ENCODE results near the gene NTM.
A peak's percentile ranks its signal among the peaks of the same experiment; 100 is the strongest.

The NTM gene

DNA sequence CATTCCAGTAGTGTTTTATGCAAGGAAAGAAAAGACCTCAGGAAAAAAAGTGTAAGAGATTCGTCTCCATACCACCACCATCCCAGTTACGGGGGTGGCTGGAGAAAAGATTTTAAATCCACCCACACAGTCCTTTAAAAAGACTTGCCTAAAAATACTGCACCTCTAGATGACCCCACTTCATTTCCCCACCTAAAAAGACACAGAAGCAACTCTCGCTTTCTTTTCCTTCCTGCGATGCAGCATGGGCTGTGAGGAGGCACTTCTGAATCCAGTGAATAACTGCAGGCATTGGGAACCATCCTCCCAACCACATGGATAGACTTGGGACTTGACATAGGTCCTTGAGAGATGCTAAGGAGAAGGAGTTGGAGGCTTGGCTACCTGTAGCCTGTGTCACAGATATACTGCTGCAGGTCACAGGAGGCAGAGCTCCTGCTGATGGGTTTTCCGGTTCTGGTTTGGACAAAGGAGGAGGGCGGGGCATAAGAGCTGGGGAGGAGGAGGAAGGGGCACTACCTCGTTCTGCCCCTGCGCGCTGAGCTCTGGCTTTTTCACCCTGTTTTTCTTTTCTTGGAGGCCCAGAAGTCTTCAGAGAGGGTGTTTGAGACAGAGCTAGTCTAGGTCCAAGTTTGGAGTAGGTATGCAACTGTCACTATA is 285.9 kb downstream of the NTM start:
- Histone ChIP-seq H3K4me3 (ENCODE audit: low read length) (peak overlapping the region; percentile 51; the same call in 1 of the 2 replicates), H3K4me1 (ENCODE audit: insufficient read depth, low read length) (peaks cover 39% of the 10 kb centered on the region; the same call in 1 of the 2 replicates), H3K9me3 (ENCODE audit: insufficient read depth, low read depth, low read length) (no peaks in the 10 kb centered on the region), H3K36me3 (ENCODE audit: insufficient read depth, low read depth, low read length) (no peaks in the 10 kb centered on the region), H3K27ac (ENCODE audit: low read length) (peak overlapping the region; percentile 74), H3K27me3 (ENCODE audit: insufficient read depth, low read length) (no peaks in the 10 kb centered on the region), H3K9ac (ENCODE audit: low read depth, low read length) (peak overlapping the region; percentile 70; the same call in 1 of the 2 replicates)

DNA sequence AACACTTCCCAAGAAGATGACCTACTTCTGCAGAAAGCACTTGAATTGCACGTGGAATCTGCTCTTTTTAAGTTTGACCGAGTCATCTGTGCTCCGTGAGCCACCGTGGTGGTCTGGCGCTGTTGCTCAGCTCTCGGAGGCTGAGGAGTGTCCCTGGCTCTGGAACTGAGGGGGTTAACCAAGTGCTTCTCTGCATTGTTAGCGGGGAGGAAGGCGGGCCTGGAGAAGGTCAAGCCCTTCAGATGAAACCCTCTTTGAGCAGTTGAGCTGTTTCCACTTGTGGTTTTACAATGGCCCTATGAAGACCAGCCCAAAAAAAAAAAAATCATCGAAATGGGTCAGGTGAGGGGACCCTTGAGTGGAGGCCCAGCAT is 286.4 kb downstream of the NTM start:
- Histone ChIP-seq H3K4me1 (ENCODE audit: insufficient read depth, low read length) (peaks cover 39% of the 10 kb centered on the region; the same call in 1 of the 2 replicates), H3K36me3 (ENCODE audit: insufficient read depth, low read depth, low read length) (no peaks in the 10 kb centered on the region), H3K4me3 (ENCODE audit: low read length) (peak overlapping the region; percentile 51; the same call in 1 of the 2 replicates), H3K27me3 (ENCODE audit: insufficient read depth, low read length) (no peaks in the 10 kb centered on the region), H3K27ac (ENCODE audit: low read length) (peak overlapping the region; percentile 74), H3K9me3 (ENCODE audit: insufficient read depth, low read depth, low read length) (no peaks in the 10 kb centered on the region), H3K9ac (ENCODE audit: low read depth, low read length) (peak overlapping the region; percentile 70; the same call in 1 of the 2 replicates)

DNA sequence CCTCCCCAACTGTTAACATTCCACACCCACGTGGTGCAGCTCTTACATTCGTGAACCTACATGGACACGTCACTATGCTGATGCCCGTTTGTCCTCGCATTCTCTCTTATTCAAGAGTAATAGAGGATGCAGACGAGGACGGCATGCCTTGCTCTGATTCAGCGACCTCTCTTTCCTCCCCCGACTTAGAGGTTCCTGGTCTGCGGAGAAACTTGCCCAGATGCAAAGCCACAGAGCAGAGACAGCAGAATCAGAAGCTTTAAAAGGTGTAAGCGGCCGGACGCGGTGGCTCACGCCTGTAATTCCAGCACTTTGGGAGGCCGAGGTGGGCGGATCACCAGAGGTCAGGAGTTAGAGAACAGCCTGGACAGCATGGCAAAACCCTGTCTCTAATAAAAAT is 288.0 kb downstream of the NTM start:
- no peaks in the 10 kb centered on the region for H3K36me3 ChIP-seq (ENCODE audit: insufficient read depth, low read depth, low read length)
- H3K4me1 ChIP-seq (ENCODE audit: insufficient read depth, low read length): peaks cover 41% of the 10 kb centered on the region; the same call in 1 of the 2 replicates
- H3K27ac ChIP-seq (ENCODE audit: low read length): no peak overlapping the region
- no peaks in the 10 kb centered on the region for H3K9me3 ChIP-seq (ENCODE audit: insufficient read depth, low read depth, low read length)
- H3K4me3 ChIP-seq (ENCODE audit: low read length): no peak overlapping the region
- H3K27me3 ChIP-seq (ENCODE audit: insufficient read depth, low read length): no peaks in the 10 kb centered on the region
- H3K9ac ChIP-seq (ENCODE audit: low read depth, low read length): no peak overlapping the region

- H3K9ac ChIP-seq (ENCODE audit: low read depth, low read length): no peak overlapping the region
Measured at GRCh38 chr11:131658952-131659351, 288.5 kb downstream of the NTM start.

GRCh38 chr11:131659931-131660330 is 289.5 kb downstream of the NTM start:
- H3K9me3 ChIP-seq (ENCODE audit: insufficient read depth, low read depth, low read length): no peaks in the 10 kb centered on the region
- H3K27ac ChIP-seq (ENCODE audit: low read length): no peak overlapping the region
- no peak overlapping the region for H3K9ac ChIP-seq (ENCODE audit: low read depth, low read length)
- H3K4me3 ChIP-seq (ENCODE audit: low read length): no peak overlapping the region
- peaks cover 40% of the 10 kb centered on the region; the same call in 1 of the 2 replicates for H3K4me1 ChIP-seq (ENCODE audit: insufficient read depth, low read length)
- no peaks in the 10 kb centered on the region for H3K36me3 ChIP-seq (ENCODE audit: insufficient read depth, low read depth, low read length)
- H3K27me3 ChIP-seq (ENCODE audit: insufficient read depth, low read length): no peaks in the 10 kb centered on the region

More at GRCh38 chr11:131658952-131659351, 288.5 kb downstream of the NTM start:
- Histone ChIP-seq H3K27me3 (ENCODE audit: insufficient read depth, low read length) (no peaks in the 10 kb centered on the region), H3K9me3 (ENCODE audit: insufficient read depth, low read depth, low read length) (no peaks in the 10 kb centered on the region), H3K36me3 (ENCODE audit: insufficient read depth, low read depth, low read length) (no peaks in the 10 kb centered on the region), H3K4me1 (ENCODE audit: insufficient read depth, low read length) (peaks cover 40% of the 10 kb centered on the region; the same call in 1 of the 2 replicates), H3K4me3 (ENCODE audit: low read length) (no peak overlapping the region), H3K27ac (ENCODE audit: low read length) (no peak overlapping the region)

- no peaks in the 10 kb centered on the region for H3K9me3 ChIP-seq (ENCODE audit: insufficient read depth, low read depth, low read length)
- no peaks in the 10 kb centered on the region for H3K36me3 ChIP-seq (ENCODE audit: insufficient read depth, low read depth, low read length)
- H3K9ac ChIP-seq (ENCODE audit: low read depth, low read length): no peak overlapping the region
- no peaks in the 10 kb centered on the region for H3K27me3 ChIP-seq (ENCODE audit: insufficient read depth, low read length)
- no peak overlapping the region for H3K27ac ChIP-seq (ENCODE audit: low read length)
- peaks cover 34% of the 10 kb centered on the region; the same call in 1 of the 2 replicates for H3K4me1 ChIP-seq (ENCODE audit: insufficient read depth, low read length)
- no peak overlapping the region for H3K4me3 ChIP-seq (ENCODE audit: low read length)
Measured at GRCh38 chr11:131661132-131661531, 290.7 kb downstream of the NTM start.

DNA sequence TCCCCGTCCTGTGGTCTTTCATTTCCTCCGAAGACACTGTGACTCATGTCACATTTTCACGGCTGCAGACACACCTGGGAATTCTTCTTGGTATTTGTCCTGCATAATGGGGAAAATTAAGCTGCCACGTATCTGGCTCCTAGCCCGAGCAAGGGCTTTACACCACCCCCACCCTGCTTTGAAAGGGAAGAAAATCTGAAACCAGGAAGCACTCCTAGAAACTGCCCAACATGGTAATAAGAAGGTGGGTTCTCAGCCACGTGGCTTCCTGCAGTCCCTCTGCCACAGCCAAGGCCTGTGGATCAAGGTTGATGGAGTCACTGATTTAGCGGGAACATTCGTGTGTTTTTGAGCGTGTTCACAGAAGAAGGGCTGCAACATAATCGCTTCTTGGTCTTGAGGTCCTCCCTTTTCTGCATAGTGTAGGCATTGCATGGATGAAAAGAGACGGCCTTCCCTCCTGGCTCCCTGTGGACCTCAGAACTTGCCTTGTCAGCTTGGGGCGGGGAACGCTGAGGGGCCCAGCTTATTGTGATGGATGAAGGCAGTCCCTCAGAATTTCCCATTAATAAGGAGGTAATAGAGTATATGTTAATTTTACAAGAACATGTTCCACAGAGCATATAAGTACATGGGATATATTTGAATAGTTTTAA is 292.0 kb downstream of the NTM start:
- H3K9ac ChIP-seq (ENCODE audit: low read depth, low read length): no peak overlapping the region; the same call in 1 of the 2 replicates
- no peak overlapping the region for H3K4me3 ChIP-seq (ENCODE audit: low read length)
- H3K4me1 ChIP-seq (ENCODE audit: insufficient read depth, low read length): peaks cover 30% of the 10 kb centered on the region; the same call in 1 of the 2 replicates
- H3K9me3 ChIP-seq (ENCODE audit: insufficient read depth, low read depth, low read length): no peaks in the 10 kb centered on the region
- H3K36me3 ChIP-seq (ENCODE audit: insufficient read depth, low read depth, low read length): no peaks in the 10 kb centered on the region
- H3K27me3 ChIP-seq (ENCODE audit: insufficient read depth, low read length): no peaks in the 10 kb centered on the region
- no peak overlapping the region for H3K27ac ChIP-seq (ENCODE audit: low read length)

DNA sequence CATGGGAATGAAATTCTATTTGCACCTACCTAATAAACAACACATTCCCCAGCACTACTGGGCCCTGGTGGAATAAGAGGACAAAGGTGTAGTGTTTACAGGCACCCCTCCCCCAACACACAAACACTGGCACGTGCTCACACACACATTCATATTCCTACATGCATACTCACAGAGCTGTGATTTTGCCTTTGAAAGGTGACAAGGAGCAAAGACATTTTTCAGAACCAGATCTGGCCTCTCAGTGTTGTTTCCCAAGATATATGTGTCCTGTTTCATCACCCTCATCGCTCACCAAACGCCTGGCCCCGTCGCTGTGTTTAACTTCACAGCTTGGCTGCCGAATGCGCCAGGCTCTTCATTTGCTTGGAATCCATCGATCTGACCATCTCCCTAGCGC is 292.6 kb downstream of the NTM start:
- H3K27me3 ChIP-seq (ENCODE audit: insufficient read depth, low read length): no peaks in the 10 kb centered on the region
- H3K9me3 ChIP-seq (ENCODE audit: insufficient read depth, low read depth, low read length): no peaks in the 10 kb centered on the region
- H3K36me3 ChIP-seq (ENCODE audit: insufficient read depth, low read depth, low read length): no peaks in the 10 kb centered on the region
- no peak overlapping the region for H3K4me3 ChIP-seq (ENCODE audit: low read length)
- no peak overlapping the region for H3K27ac ChIP-seq (ENCODE audit: low read length)
- no peak overlapping the region; the same call in 1 of the 2 replicates for H3K9ac ChIP-seq (ENCODE audit: low read depth, low read length)
- peaks cover 30% of the 10 kb centered on the region; the same call in 1 of the 2 replicates for H3K4me1 ChIP-seq (ENCODE audit: insufficient read depth, low read length)

DNA sequence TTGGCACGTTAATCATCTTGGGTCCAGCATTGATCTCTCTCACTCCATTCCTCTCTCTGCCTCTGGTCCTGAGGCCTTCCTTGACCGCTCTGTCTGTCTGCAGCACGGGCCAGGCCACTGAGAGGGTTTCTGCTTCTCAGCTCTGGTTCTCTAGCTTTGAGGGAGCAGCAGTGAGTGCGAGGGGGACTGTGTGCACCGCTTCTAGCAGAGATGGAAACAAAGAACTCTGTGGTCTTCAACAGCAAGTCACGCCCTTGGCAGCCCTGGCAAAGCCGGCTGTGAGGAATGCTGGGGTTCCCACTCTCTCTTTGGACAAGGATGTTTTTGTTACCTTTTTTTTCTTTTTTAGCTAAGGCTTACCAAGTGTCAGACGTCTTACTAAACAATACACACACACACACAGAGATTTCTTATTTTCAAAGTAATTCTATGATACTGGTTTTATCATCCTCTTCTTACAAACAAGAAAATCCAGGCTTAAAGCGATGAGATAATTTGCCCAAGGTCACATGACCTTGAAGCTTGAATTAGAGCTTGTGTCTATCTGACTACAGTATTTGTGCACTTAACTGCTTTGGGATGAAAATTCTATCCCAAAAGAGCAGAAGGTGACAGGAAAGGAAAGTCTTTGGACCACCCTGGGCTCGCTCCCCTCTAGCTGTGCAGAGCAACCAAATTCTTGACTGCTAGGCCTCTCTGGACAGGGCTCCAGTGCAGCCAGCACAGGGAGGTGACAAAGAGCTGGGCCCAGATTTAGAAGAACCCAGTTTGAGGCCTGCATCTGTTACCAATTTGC is 293.2 kb downstream of the NTM start:
- Histone ChIP-seq H3K4me1 (ENCODE audit: insufficient read depth, low read length) (peaks cover 28% of the 10 kb centered on the region; the same call in 1 of the 2 replicates), H3K9ac (ENCODE audit: low read depth, low read length) (no peak overlapping the region; the same call in 1 of the 2 replicates), H3K4me3 (ENCODE audit: low read length) (no peak overlapping the region), H3K36me3 (ENCODE audit: insufficient read depth, low read depth, low read length) (no peaks in the 10 kb centered on the region), H3K9me3 (ENCODE audit: insufficient read depth, low read depth, low read length) (no peaks in the 10 kb centered on the region), H3K27ac (ENCODE audit: low read length) (no peak overlapping the region), H3K27me3 (ENCODE audit: insufficient read depth, low read length) (no peaks in the 10 kb centered on the region)

DNA sequence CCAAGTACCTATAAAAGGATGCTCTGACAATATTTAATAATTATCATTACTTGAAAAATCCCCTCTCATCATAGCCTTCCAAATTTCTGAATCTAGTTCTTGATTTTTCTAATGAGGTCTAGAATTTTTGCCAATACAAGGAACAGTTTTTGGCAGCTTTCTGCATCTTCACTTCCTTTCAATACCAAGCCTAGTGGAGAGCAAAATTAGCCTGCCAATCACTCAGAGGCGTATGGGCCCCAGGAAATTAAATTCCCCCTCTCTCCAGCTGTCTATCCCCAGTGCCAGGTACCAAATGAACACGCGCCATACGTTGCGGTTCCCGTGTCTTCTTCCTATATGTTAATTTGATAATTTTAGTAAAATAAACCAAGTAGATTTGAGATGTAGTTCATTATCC is 293.9 kb downstream of the NTM start:
- H3K9ac ChIP-seq (ENCODE audit: low read depth, low read length): no peak overlapping the region
- no peaks in the 10 kb centered on the region for H3K9me3 ChIP-seq (ENCODE audit: insufficient read depth, low read depth, low read length)
- no peaks in the 10 kb centered on the region for H3K36me3 ChIP-seq (ENCODE audit: insufficient read depth, low read depth, low read length)
- no peak overlapping the region for H3K27ac ChIP-seq (ENCODE audit: low read length)
- peaks cover 28% of the 10 kb centered on the region; the same call in 1 of the 2 replicates for H3K4me1 ChIP-seq (ENCODE audit: insufficient read depth, low read length)
- no peak overlapping the region for H3K4me3 ChIP-seq (ENCODE audit: low read length)
- no peaks in the 10 kb centered on the region for H3K27me3 ChIP-seq (ENCODE audit: insufficient read depth, low read length)

DNA sequence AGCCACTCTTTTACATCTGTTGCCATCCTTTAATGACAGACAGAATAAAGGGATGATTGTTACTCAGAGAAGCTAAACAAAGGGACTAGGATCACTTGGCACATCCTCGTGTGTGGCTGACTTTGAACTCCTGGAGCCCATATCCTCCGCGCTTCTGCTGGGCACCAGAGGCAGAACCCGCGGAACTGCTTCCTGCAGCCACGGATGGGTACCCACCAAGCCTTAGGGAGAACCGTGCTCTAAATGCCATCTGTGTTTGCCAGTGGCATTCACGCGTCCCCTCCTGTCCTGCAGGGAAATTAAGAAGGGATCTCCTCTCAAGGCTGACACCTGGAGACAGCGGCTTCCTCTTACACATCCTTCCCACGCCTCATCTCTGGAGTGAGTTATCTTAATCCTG is 294.4 kb downstream of the NTM start:
- Histone ChIP-seq H3K4me3 (ENCODE audit: low read length) (no peak overlapping the region), H3K9me3 (ENCODE audit: insufficient read depth, low read depth, low read length) (no peaks in the 10 kb centered on the region), H3K27ac (ENCODE audit: low read length) (no peak overlapping the region), H3K36me3 (ENCODE audit: insufficient read depth, low read depth, low read length) (no peaks in the 10 kb centered on the region), H3K4me1 (ENCODE audit: insufficient read depth, low read length) (peaks cover 31% of the 10 kb centered on the region), H3K9ac (ENCODE audit: low read depth, low read length) (no peak overlapping the region), H3K27me3 (ENCODE audit: insufficient read depth, low read length) (no peaks in the 10 kb centered on the region)

All from iPS-20b (cell line).